H1 (cell line): ENCODE data around the gene VAX1.

Experiments
- PHF8 ChIP-seq: fragments of 200-600 bp; sonication (generic); conservative IDR thresholded peaks from 2 replicates; pipeline ENCODE4 v1.7.1; 2012; ENCODE audit warnings: low read depth, mild to moderate bottlenecking, inconsistent platforms, low read length, moderate library complexity
- POLR2A ChIP-seq, 2 experiments: IDR thresholded peaks; 1 replicate in 1 of 2; 2 replicates in 1 of 2; pipeline ENCODE4 v1.6.1; 2011; ENCODE audit warnings: low read depth in 2 of 2, low read length in 2 of 2, mild to moderate bottlenecking in 2 of 2; ENCODE audit errors: control extremely low read depth in 1 of 2
- POLR2AphosphoS5 ChIP-seq: IDR thresholded peaks from 2 replicates; pipeline ENCODE4 v1.6.1; 2011; ENCODE audit warnings: low read depth, low read length
- RAD21 ChIP-seq, 2 experiments: IDR thresholded peaks in 1 of 2; conservative IDR thresholded peaks in 1 of 2; 2 replicates each; pipeline ENCODE4 v1.6.1; 2011; ENCODE audit warnings: low read depth in 2 of 2, low read length in 2 of 2, improper control_type of control experiment in 1 of 2, inconsistent platforms in 1 of 2, mild to moderate bottlenecking in 1 of 2, moderate library complexity in 1 of 2
- TAF1 ChIP-seq: IDR thresholded peaks from 2 replicates; pipeline ENCODE4 v1.6.1; 2011; ENCODE audit warnings: mild to moderate bottlenecking, low read depth, low read length
- TF ChIP-seq, protein P1 (sequence below), 3 experiments: IDR thresholded peaks; 1 replicate in 2 of 3; 2 replicates in 1 of 3; pipeline versions ENCODE4 v1.5.1 to v1.6.1; 2011; ENCODE audit warnings: low read length in 3 of 3, mild to moderate bottlenecking in 3 of 3, inconsistent platforms in 2 of 3, low read depth in 1 of 3, moderate library complexity in 1 of 3; ENCODE audit not compliant: insufficient read depth in 1 of 3; ENCODE audit errors: control extremely low read depth in 1 of 3

DNA sequence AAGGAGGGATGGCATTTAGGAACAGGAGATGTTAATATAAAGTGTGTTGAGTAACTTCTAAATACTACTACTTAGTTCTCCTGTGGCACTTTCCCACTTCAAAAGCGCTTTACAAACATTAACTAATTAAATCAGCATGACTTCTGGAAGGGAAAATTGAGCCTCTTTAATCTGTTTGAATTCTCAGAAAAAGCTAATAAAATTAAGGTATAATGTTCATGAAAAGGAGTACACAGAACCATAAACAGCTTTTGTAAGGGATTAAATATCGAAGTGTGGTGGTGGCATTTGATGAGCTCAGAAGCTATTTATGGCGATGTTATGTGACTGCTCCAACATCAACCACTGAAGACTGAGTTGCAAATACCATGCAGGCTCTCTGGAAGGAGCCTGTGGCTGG, 10.2 kb upstream of the VAX1 start:
- TF ChIP-seq, protein P1, sequence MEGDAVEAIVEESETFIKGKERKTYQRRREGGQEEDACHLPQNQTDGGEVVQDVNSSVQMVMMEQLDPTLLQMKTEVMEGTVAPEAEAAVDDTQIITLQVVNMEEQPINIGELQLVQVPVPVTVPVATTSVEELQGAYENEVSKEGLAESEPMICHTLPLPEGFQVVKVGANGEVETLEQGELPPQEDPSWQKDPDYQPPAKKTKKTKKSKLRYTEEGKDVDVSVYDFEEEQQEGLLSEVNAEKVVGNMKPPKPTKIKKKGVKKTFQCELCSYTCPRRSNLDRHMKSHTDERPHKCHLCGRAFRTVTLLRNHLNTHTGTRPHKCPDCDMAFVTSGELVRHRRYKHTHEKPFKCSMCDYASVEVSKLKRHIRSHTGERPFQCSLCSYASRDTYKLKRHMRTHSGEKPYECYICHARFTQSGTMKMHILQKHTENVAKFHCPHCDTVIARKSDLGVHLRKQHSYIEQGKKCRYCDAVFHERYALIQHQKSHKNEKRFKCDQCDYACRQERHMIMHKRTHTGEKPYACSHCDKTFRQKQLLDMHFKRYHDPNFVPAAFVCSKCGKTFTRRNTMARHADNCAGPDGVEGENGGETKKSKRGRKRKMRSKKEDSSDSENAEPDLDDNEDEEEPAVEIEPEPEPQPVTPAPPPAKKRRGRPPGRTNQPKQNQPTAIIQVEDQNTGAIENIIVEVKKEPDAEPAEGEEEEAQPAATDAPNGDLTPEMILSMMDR (IDR thresholded peaks at IDR 0.05; ENCODE audit: control extremely low read depth in 1 of 3, insufficient read depth in 1 of 3, low read depth in 1 of 3, low read length in 3 of 3) = no peak
- TF ChIP-seq RAD21 (IDR thresholded peaks at IDR 0.05 in 1 of 2, conservative IDR thresholded peaks at IDR 0.05 in 1 of 2; ENCODE audit: low read depth in 2 of 2, low read length in 2 of 2) = no peak
- TF ChIP-seq POLR2A (IDR thresholded peaks at IDR 0.05; ENCODE audit: control extremely low read depth in 1 of 2, low read depth in 2 of 2, low read length in 2 of 2) = no peak
- no peak for TF ChIP-seq POLR2AphosphoS5
- TF ChIP-seq PHF8 = no peak
- TF ChIP-seq TAF1 = no peak
